ENCODE results near the gene MTHFD1L. TPM values are rescaled to one million over a fixed set of nuclear protein-coding genes. Genes with fewer than 3 reads are reported as not detected.

MTHFD1L gene
- total RNA-seq, 6 experiments from 2014 or later, result 67.5 to 88.7 (median 80.9) TPM

- Mint-ChIP-seq H3K27me3 (ENCODE audit: insufficient read depth) (peaks cover 3% of the 10 kb centered on the region; the same call in 1 of the 2 replicates), H3K4me3 (no peak overlapping the region), H3K27ac (no peak overlapping the region), H3K4me1 (ENCODE audit: low read depth) (peaks cover 7% of the 10 kb centered on the region), H3K9me3 (no peaks in the 10 kb centered on the region), H3K36me3 (ENCODE audit: low read depth) (peaks cover 45% of the 10 kb centered on the region)
- TF ChIP-seq CTCF (IDR thresholded peaks at IDR 0.05), result no peak
- no peak for DNase-seq
These were observed 235.8 kb downstream of the MTHFD1L start for GRCh38 chr6:151101161-151101815.

- Mint-ChIP-seq H3K27me3 (ENCODE audit: insufficient read depth) (peaks cover 3% of the 10 kb centered on the region; the same call in 1 of the 2 replicates), H3K4me1 (ENCODE audit: low read depth) (no peaks in the 10 kb centered on the region), H3K36me3 (ENCODE audit: low read depth) (peaks cover 38% of the 10 kb centered on the region), H3K27ac (peak overlapping the region; percentile 19; the same call in 1 of the 2 replicates), H3K9me3 (no peaks in the 10 kb centered on the region), H3K4me3 (no peak overlapping the region)
- no peak for TF ChIP-seq CTCF (IDR thresholded peaks at IDR 0.05)
- no peak for DNase-seq
These were observed 236.6 kb downstream of the MTHFD1L start for GRCh38 chr6:151101816-151102694.

GRCh38 chr6:151103266-151103665 lies 237.8 kb downstream of the MTHFD1L start:
- Mint-ChIP-seq H3K27ac (no peak overlapping the region), H3K4me3 (no peak overlapping the region), H3K4me1 (ENCODE audit: low read depth) (no peaks in the 10 kb centered on the region), H3K9me3 (no peaks in the 10 kb centered on the region), H3K36me3 (ENCODE audit: low read depth) (peaks cover 30% of the 10 kb centered on the region), H3K27me3 (ENCODE audit: insufficient read depth) (peaks cover 3% of the 10 kb centered on the region; the same call in 1 of the 2 replicates)
- TF ChIP-seq CTCF (IDR thresholded peaks at IDR 0.05), result no peak
- no peak for DNase-seq

- Mint-ChIP-seq H3K9me3 (no peaks in the 10 kb centered on the region), H3K4me1 (ENCODE audit: low read depth) (peaks cover 8% of the 10 kb centered on the region; the same call in 1 of the 2 replicates), H3K27me3 (ENCODE audit: insufficient read depth) (peaks cover 4% of the 10 kb centered on the region), H3K4me3 (no peak overlapping the region), H3K36me3 (ENCODE audit: low read depth) (peaks cover 6% of the 10 kb centered on the region; the same call in 1 of the 2 replicates), H3K27ac (no peak overlapping the region)
- no peak for DNase-seq
- TF ChIP-seq CTCF (IDR thresholded peaks at IDR 0.05), result no peak
These were observed 242.5 kb downstream of the MTHFD1L start for GRCh38 chr6:151107897-151108427.

- no peak overlapping the region for H3K27ac Mint-ChIP-seq
- H3K4me3 Mint-ChIP-seq, result no peak overlapping the region
- no peak for TF ChIP-seq CTCF (IDR thresholded peaks at IDR 0.05)
- DNase-seq, result no peak
- peaks cover 4% of the 10 kb centered on the region for H3K27me3 Mint-ChIP-seq (ENCODE audit: insufficient read depth)
- no peaks in the 10 kb centered on the region for H3K9me3 Mint-ChIP-seq
- H3K4me1 Mint-ChIP-seq (ENCODE audit: low read depth), result peaks cover 8% of the 10 kb centered on the region; the same call in 1 of the 2 replicates
- peaks cover 4% of the 10 kb centered on the region; the same call in 1 of the 2 replicates for H3K36me3 Mint-ChIP-seq (ENCODE audit: low read depth)
These were observed 243.0 kb downstream of the MTHFD1L start for GRCh38 chr6:151108548-151108947.
